ENCODE measurements around the gene PCDHGA12.
"Not testable (repeated sequence)": the region's sequence is repeated elsewhere in the genome, so short reads cannot be mapped to it uniquely, and the experiment has no call there.

GRCh38 chr5:141387557-141388311 lies 42.6 kb upstream of the PCDHGA12 start, which contains the start of gene PCDHGB4:
- TF ChIP-seq GATA1 (IDR thresholded peaks at IDR 0.05; ENCODE audit: low read depth, low read length); POLR2A (IDR thresholded peaks at IDR 0.05; ENCODE audit: low read length): not testable (repeated sequence)

Data from erythroblast (primary cell).